ENCODE results near the gene XAGE3.

DNA sequence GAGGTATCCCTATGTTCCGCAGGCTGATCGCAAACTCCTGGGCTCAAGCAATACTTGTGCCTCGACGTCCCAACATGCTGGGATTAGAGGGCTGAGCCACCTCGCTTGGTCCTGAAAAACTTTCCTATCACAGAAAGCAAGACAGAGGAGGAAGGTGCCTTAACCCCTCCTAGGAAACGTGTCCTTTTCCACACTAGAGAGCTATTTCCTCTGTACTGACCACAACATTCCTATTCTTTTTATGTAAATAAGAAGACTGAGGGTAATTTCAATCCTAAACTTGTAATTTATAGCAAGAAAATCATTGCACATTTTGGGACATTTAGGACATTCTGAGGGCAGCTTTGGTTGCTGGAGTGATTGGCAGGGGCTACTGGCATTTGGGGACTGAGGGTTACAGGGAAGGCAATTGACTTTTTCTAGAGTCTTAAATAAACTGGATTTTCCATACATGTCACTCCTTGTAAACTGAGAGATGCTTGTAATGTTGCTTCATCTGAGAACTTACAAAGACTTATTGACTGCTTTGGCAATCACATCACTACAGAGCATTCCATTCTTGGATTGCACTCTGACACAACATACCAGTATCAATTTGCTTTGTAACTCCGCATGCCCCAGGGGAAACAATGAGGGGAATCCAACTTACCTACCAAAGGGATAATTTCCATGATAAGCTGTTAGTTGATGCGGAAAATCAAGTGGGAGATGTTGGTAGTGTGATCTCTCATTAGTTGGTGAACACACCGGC lies 15.6 kb downstream of the XAGE3 start:
- TF ChIP-seq CTCF (IDR thresholded peaks at IDR 0.05) (no peak), POLR2A (IDR thresholded peaks at IDR 0.05) (no peak)
